GM10248 (cell line): ENCODE measurements around the gene SESN1.

Experiments used
- CTCF ChIA-PET: fragments of 300-600 bp; sonication (Branson Sonifier 250); formaldehyde crosslinking; extraction: SDS; loops from one replicate; lab custom pipeline; 2021; ENCODE audit warnings: antibody characterized with exemption; lab: Yijun Ruan, JAX
- POLR2A ChIA-PET: fragments of 350-650 bp; sonication (Branson Sonifier 250); formaldehyde crosslinking; extraction: SDS; loops from one replicate; lab custom pipeline; 2020; ENCODE audit warnings: antibody characterized with exemption; lab: Yijun Ruan, JAX
- DNase-seq: peaks from one replicate; pipeline ENCODE4 v3.0.0; 2012; ENCODE audit errors: extremely low spot score
- TF ChIP-seq, protein P1 (sequence below): IDR thresholded peaks from 2 replicates; pipeline ENCODE4 v1.5.1; 2012; ENCODE audit warnings: mild to moderate bottlenecking, low read depth; ENCODE audit errors: extremely low read depth, missing control alignments, control extremely low read depth

Gene SESN1

DNA sequence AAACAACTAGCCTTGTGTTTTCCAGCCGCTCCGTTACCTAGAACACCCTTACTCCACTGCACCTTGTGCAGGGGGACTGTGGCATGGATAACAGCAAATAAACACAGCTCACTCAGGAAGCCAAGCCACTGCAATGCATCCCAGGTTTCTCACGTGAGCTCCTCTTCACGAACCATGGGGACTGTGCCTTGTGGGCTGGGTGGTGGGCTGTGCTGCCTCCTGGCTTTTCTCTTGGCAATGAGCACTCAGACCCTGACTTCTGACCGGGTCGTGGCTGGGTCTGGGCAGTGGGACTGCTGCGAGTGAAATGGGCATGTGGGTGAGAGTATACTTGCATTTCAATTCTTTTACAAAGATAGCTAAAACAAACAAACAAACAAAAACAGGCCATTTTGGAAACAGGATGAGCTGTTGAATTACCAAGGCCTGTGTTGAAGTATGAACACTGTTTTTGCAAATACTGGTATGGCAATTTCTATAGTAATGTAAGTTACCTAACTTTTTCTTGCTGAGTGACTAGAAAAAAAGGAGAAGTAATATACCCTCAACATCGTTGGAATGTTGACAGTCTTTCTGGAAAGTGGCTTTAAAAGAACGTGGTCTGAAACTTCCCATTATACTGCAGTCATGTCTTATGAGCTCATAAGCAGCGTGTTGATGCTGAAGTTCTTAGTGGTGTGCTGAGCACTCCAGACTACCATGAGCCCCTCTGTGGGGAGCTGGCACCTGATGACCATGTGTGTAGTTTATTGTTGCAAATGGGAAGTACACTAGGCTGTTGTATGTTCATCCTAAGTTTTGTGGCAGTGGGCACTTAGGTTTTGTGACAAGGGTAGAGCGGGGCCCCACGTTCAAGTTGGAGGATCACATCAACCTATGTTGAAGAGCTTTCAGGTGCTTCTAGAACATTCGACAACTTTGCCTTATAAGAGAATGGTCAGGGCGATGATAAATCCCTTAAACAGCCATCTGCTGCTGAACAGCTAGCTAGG, 126.0 kb downstream of the SESN1 start:
- POLR2A ChIA-PET = no interaction called here
- TF ChIP-seq, protein P1, sequence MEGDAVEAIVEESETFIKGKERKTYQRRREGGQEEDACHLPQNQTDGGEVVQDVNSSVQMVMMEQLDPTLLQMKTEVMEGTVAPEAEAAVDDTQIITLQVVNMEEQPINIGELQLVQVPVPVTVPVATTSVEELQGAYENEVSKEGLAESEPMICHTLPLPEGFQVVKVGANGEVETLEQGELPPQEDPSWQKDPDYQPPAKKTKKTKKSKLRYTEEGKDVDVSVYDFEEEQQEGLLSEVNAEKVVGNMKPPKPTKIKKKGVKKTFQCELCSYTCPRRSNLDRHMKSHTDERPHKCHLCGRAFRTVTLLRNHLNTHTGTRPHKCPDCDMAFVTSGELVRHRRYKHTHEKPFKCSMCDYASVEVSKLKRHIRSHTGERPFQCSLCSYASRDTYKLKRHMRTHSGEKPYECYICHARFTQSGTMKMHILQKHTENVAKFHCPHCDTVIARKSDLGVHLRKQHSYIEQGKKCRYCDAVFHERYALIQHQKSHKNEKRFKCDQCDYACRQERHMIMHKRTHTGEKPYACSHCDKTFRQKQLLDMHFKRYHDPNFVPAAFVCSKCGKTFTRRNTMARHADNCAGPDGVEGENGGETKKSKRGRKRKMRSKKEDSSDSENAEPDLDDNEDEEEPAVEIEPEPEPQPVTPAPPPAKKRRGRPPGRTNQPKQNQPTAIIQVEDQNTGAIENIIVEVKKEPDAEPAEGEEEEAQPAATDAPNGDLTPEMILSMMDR = no peak
- CTCF ChIA-PET = interaction anchor here (0.9 to 1.8 kb wide), 4 partner anchors 8 to 53 kb away, joined by 3 to 6 read pairs (median 3); no protein-coding TSS in a partner anchor
- DNase-seq = no peak

DNA sequence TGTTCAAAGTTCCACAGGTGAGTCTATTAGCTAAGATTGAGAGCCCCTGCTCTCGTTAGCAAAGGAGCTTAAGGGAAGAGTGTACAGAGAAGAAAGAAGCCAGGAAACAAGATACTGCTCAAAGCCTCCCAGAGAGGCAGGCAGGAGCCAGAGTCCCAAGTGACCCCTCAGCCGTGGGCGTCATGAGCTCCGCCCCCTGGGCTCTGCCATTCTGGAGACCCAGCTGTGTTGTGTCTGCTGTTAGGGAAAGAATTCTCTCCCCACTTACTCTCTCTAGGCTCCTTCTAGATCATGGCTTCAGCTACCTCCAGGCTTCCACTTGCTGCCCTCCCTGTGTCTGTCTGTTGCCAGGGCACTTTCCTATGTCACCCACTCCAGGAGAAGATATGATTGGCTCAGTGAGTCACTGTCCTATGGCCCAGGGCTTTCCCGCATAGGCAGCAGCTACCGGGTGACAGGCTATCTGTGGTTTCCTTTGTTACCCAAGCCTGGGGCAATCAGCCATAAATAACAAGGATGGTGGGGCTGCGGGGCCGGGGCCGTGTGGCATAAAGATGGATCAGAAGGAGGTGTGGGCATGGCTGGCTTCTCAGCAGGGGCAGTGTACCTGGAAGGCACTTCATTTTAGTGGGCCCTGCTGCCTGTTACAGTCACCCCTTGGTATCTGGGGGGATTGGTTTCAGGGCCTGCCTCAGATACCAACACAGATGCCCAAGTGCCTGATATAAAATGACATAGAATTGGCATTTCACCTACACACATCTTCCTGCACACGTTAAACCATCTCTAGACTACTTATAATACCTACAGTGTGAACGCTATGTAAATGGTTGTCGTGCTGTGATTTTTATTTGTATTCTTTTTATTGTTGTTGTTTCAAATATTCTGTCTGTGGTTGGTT, 127.5 kb downstream of the SESN1 start:
- POLR2A ChIA-PET = no interaction called here
- TF ChIP-seq, protein P1 = no peak
- CTCF ChIA-PET = interaction anchor here (0.8 to 1.5 kb wide), 4 partner anchors 11 to 49 kb away, joined by 3 to 4 read pairs (median 3); no protein-coding TSS in a partner anchor
- no peak for DNase-seq

DNA sequence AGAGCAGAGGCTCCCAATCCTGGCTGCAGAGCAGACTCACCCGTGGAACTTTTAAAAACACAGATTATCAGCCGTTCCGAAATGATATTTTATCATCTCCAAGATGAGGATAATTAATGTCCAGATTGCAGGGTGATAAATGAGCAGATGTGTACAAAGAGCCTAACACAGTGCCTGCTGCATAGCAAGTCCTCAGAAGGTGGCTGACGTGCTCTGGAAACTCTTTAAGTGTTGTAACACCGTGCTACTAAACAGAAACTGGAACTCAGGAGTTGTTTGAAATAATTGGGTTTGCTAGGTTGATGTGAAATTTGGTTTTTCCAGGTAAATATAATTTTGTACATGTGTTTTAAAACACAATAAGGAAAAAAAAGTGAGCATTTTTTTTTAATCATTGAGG, 128.4 kb downstream of the SESN1 start:
- TF ChIP-seq, protein P1 = no peak
- ChIA-PET CTCF (interaction anchor here (1.2 kb wide), 2 partner anchors 10 to 41 kb away, joined by 3 to 4 read pairs; no protein-coding TSS in a partner anchor), POLR2A (no interaction called here)
- no peak for DNase-seq

DNA sequence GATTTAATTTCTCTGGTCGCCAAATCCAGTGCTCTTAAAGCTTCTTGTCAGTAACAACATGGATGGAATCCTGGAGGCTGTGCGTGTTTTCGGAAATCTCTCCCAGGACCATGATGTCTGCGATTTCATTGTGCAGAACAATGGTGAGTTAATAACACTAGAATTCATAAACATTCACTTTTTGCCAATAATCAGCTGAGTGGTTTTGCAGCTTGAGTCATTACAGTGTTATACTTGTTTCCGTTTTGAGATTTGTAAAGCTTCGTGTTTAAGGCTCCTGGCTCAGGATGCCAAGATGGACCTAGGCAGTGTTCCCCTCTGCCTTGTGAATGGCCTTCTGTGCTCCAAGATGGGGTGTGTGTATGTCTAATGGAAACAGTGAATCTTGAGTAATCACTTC, 132.7 kb downstream of the SESN1 start:
- DNase-seq = no peak
- POLR2A ChIA-PET = no interaction called here
- TF ChIP-seq, protein P1 = no peak
- CTCF ChIA-PET = interaction anchor here (0.7 to 1.4 kb wide), 2 partner anchors 11 to 111 kb away, joined by 3 to 4 read pairs; no protein-coding TSS in a partner anchor

DNA sequence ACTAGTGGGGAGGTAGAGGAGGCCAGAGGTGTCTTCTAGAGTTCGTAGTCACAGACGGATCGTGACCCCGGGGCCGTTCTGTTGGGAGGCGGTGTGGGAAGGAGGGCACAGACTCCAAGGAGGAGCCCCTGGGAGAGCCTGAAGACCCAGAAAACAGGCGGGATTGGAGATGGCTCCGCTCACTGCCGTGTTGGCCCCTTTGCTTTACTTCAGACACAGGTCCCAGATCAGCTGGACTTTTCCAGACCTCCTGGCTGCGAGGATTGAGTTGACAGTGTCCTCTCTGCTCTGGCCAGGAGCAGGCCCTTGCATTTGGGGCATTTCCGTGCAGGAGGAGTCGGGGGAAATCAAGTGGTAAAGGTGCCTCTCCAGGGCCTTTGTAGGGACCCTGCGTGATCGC, 133.6 kb downstream of the SESN1 start:
- POLR2A ChIA-PET = no interaction called here
- TF ChIP-seq, protein P1 = no peak
- no peak for DNase-seq
- CTCF ChIA-PET = interaction anchor here (1.1 to 1.4 kb wide), 2 partner anchors 10 to 12 kb away, joined by 4 read pairs; no protein-coding TSS in a partner anchor

DNA sequence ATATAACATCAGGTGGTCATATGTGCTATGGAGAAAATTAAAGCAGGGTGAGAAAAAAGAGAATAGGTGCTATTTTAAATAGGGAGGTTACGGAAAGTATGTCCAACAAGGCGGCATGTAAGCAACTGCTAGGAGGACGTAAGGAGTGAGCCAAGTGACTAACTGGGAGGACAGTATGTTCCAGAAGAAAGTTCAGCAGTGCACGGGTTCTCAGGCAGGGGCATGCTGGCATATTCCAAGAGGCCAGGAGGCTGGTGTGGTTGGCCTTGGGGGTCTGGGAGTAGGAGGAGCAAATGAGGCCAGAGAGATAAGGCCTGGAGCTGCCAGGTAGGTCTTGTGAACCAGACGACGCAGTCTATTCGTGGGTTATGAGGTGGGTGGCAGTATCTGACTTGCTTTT, 134.0 kb downstream of the SESN1 start:
- no peak for DNase-seq
- ChIA-PET CTCF (interaction anchor here (1.1 kb wide), 1 partner anchor 12 kb away, joined by 4 read pairs; no protein-coding TSS in a partner anchor), POLR2A (no interaction called here)
- TF ChIP-seq, protein P1 = no peak
